Measurements from ENCODE around the gene PRR7.

GRCh38 chr5:177493795-177494345, 47.3 kb downstream of the PRR7 start:
- TF ChIP-seq, protein P1, sequence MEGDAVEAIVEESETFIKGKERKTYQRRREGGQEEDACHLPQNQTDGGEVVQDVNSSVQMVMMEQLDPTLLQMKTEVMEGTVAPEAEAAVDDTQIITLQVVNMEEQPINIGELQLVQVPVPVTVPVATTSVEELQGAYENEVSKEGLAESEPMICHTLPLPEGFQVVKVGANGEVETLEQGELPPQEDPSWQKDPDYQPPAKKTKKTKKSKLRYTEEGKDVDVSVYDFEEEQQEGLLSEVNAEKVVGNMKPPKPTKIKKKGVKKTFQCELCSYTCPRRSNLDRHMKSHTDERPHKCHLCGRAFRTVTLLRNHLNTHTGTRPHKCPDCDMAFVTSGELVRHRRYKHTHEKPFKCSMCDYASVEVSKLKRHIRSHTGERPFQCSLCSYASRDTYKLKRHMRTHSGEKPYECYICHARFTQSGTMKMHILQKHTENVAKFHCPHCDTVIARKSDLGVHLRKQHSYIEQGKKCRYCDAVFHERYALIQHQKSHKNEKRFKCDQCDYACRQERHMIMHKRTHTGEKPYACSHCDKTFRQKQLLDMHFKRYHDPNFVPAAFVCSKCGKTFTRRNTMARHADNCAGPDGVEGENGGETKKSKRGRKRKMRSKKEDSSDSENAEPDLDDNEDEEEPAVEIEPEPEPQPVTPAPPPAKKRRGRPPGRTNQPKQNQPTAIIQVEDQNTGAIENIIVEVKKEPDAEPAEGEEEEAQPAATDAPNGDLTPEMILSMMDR (IDR thresholded peaks at IDR 0.05) = no peak
- no peak for TF ChIP-seq POLR2A (IDR thresholded peaks at IDR 0.05)

Measured in thyroid gland (tissue), 4 donors.